GM12878 (cell line): Measurements from ENCODE around the gene PCID2. TPM values are rescaled to one million over a fixed set of nuclear protein-coding genes. Genes with fewer than 3 reads are reported as not detected.

Source experiments
- ATAC-seq: fragments of 200-7000 bp; cut with Tn5 transposase; 3 replicates; pipeline ENCODE4 v1.9.1; 2020; ENCODE audit warnings: mild to moderate bottlenecking, moderate library complexity
- BruUV-seq: library from RNA; stranded (reverse); fragments of 400-500 nt; replicated peaks from 2 replicates; lab custom pipeline; 2021; lab: Mats Ljungman, UMichigan
- CTCF ChIA-PET: fragments of 300-600 bp; sonication (Branson Sonifier 250); formaldehyde crosslinking; extraction: SDS; loops from one replicate; lab custom pipeline; 2021; ENCODE audit warnings: inconsistent platforms; lab: Yijun Ruan, JAX
- POLR2A ChIA-PET: fragments of 350-600 bp; formaldehyde crosslinking; extraction: SDS; loops from one replicate; lab custom pipeline; 2021; ENCODE audit warnings: inconsistent platforms; lab: Charles Lee
- RAD21 ChIA-PET: fragments of 300-600 bp; sonication (Branson Sonifier 250); formaldehyde crosslinking; loops from one replicate; lab custom pipeline; 2023; ENCODE audit warnings: antibody characterized with exemption; ENCODE audit not compliant: unreplicated experiment; lab: Charles Lee
- SMC1A ChIA-PET: fragments of 300-600 bp; sonication (Branson Sonifier 250); formaldehyde crosslinking; loops from one replicate; lab custom pipeline; 2023; ENCODE audit not compliant: unreplicated experiment, uncharacterized antibody; lab: Charles Lee
- DNase-seq: peaks from one replicate; pipeline ENCODE4 v3.0.0-alpha.2; 2011; ENCODE audit warnings: low read depth, low spot score
- FAIRE-seq: peaks from 3 replicates; lab custom pipeline; 2011; peaks lifted over from hg19 to GRCh38; lab: Jason Lieb, UNC
- H2AFZ ChIP-seq: 2 replicates; pipeline ENCODE4 v1.6.0; 2011; ENCODE audit warnings: low read depth, low read length, control low read depth; ENCODE audit not compliant: control insufficient read depth
- H3K27ac ChIP-seq: 2 replicates; pipeline ENCODE4 v1.5.1; 2011; ENCODE audit warnings: control low read depth; ENCODE audit not compliant: control insufficient read depth, insufficient read depth
- H3K27me3 ChIP-seq, 2 experiments: replicated peaks in 1 of 2; 2 replicates each; pipeline versions ENCODE4 v1.6.0 to v1.6.1; 2011; ENCODE audit warnings: low read length in 1 of 2; ENCODE audit not compliant: control insufficient read depth in 2 of 2, insufficient read depth in 2 of 2
- H3K36me3 ChIP-seq, 2 experiments: 2 replicates each; pipeline ENCODE4 v1.5.1; 2011; ENCODE audit warnings: low read length in 1 of 2; ENCODE audit not compliant: control insufficient read depth in 2 of 2, insufficient read depth in 2 of 2
- H3K4me1 ChIP-seq: 2 replicates; pipeline ENCODE4 v1.6.1; 2011; ENCODE audit warnings: mild to moderate bottlenecking, low read length, moderate library complexity, mixed read lengths; ENCODE audit not compliant: control insufficient read depth, insufficient read depth
- H3K4me2 ChIP-seq: 2 replicates; pipeline ENCODE4 v1.6.0; 2011; ENCODE audit warnings: control low read depth; ENCODE audit not compliant: control insufficient read depth, insufficient read depth
- H3K4me3 ChIP-seq: fragments of 200-600 bp; sonication (generic); 2 replicates; pipeline ENCODE4 v1.5.1; 2016
- H3K79me2 ChIP-seq: 2 replicates; pipeline ENCODE4 v1.6.0; 2011; ENCODE audit warnings: low read length; ENCODE audit not compliant: control insufficient read depth, insufficient read depth
- H3K9ac ChIP-seq: 2 replicates; pipeline ENCODE4 v1.8.0; 2011; ENCODE audit warnings: low read length, control low read depth, mixed read lengths; ENCODE audit not compliant: control insufficient read depth, insufficient read depth
- H3K9me3 ChIP-seq: replicated peaks from 3 replicates; pipeline ENCODE4 v1.5.1; 2011; ENCODE audit warnings: mild to moderate bottlenecking, low read length; ENCODE audit not compliant: control insufficient read depth, insufficient read depth
- H4K20me1 ChIP-seq: 2 replicates; pipeline ENCODE4 v1.6.0; 2011; ENCODE audit not compliant: control insufficient read depth, insufficient read depth
- EED ChIP-seq: sonication (generic); IDR thresholded peaks from 2 replicates; pipeline ENCODE4 v1.6.1; 2016; ENCODE audit warnings: antibody characterized with exemption, low read depth
- GABPA ChIP-seq: IDR thresholded peaks from 2 replicates; pipeline ENCODE4 v1.6.1; 2014; ENCODE audit warnings: antibody characterized with exemption, low read depth, mild to moderate bottlenecking, inconsistent platforms
- NR2C2 ChIP-seq: IDR thresholded peaks from 2 replicates; pipeline ENCODE4 v1.6.1; 2011; ENCODE audit warnings: borderline replicate concordance, low read depth; ENCODE audit not compliant: control insufficient read depth, insufficient read length
- NRF1 ChIP-seq: conservative IDR thresholded peaks from 2 replicates; pipeline ENCODE4 v1.6.1; 2011; ENCODE audit warnings: mild to moderate bottlenecking, low read depth, low read length, improper control_type of control experiment
- PBX3 ChIP-seq: IDR thresholded peaks from 2 replicates; pipeline ENCODE4 v1.6.1; 2011; ENCODE audit warnings: mild to moderate bottlenecking, low read depth, low read length, moderate library complexity; ENCODE audit not compliant: insufficient replicate concordance
- POLR2A ChIP-seq: IDR thresholded peaks from 2 replicates; pipeline ENCODE4 v1.6.1; 2011; ENCODE audit warnings: low read depth, mild to moderate bottlenecking, low read length
- POLR2AphosphoS2 ChIP-seq: IDR thresholded peaks from 2 replicates; pipeline ENCODE4 v1.6.1; 2011; ENCODE audit warnings: low read depth, mild to moderate bottlenecking, low read length, improper control_type of control experiment, moderate library complexity
- RCOR1 ChIP-seq: conservative IDR thresholded peaks from 2 replicates; pipeline ENCODE4 v1.6.1; 2012; ENCODE audit warnings: low read depth, low read length, improper control_type of control experiment
- RELB ChIP-seq: fragments of 450-650 bp; IDR thresholded peaks from 2 replicates; pipeline ENCODE4 v1.6.1; 2017; ENCODE audit warnings: low read depth, mild to moderate bottlenecking, moderate library complexity
- RUNX3 ChIP-seq: IDR thresholded peaks from 2 replicates; pipeline ENCODE4 v1.6.1; 2012; ENCODE audit warnings: low read length, inconsistent platforms
- SKIL ChIP-seq: fragments of 450-650 bp; IDR thresholded peaks from 2 replicates; pipeline ENCODE4 v1.6.1; 2017; ENCODE audit warnings: mild to moderate bottlenecking, low read depth, inconsistent platforms; ENCODE audit not compliant: poor library complexity, severe bottlenecking
- SMC3 ChIP-seq: IDR thresholded peaks from 2 replicates; pipeline ENCODE4 v1.6.1; 2011; ENCODE audit warnings: low read length, improper control_type of control experiment, borderline replicate concordance
- SUZ12 ChIP-seq: fragments of 200-600 bp; sonication (generic); IDR thresholded peaks from one replicate; pipeline ENCODE4 v1.6.1; 2018; ENCODE audit warnings: antibody characterized with exemption, mild to moderate bottlenecking; ENCODE audit not compliant: unreplicated experiment
- ZNF207 ChIP-seq: fragments of 450-650 bp; IDR thresholded peaks from 2 replicates; pipeline ENCODE4 v1.6.1; 2014; ENCODE audit warnings: antibody characterized with exemption, mild to moderate bottlenecking, borderline replicate concordance
- ZNF384 ChIP-seq: IDR thresholded peaks from 2 replicates; pipeline ENCODE4 v1.6.1; 2012; ENCODE audit warnings: low read depth, mild to moderate bottlenecking, low read length, improper control_type of control experiment, borderline replicate concordance
- WGBS: methylation state at CpG from one replicate; pipeline ENCODE4 v1.1.6; 2016; ENCODE audit warnings: low lambda C conversion rate; ENCODE audit not compliant: insufficient replicate concordance, insufficient coverage; ENCODE audit errors: missing lambda C conversion rate; 5-methylcytosine and 5-hydroxymethylcytosine counted together
- in situ Hi-C: fragments of 300-500 bp; cut with MboI; formaldehyde crosslinking; loops from 9 replicates; pipeline ENCODE4 v1.14.3; 2018; ENCODE audit warnings: mixed read lengths
- intact Hi-C: fragments of 100-400 bp; cut with micrococcal nuclease; formaldehyde crosslinking; loops from one replicate; pipeline ENCODE4 v1.14.2; 2022; ENCODE audit not compliant: unreplicated experiment
- polyA plus RNA-seq, 11 experiments: library from polyadenylated mRNA; depleted of rRNA in 4 of 11; unstranded in 6 of 11; stranded (reverse) in 5 of 11; fragments of >200 nt; fragmentation: Nextera tagmentation in 4 of 11; fragmentation: Illumina TruSeq in 1 of 11; extraction: Ambion mirVana in 4 of 11; extraction: Trizol in 1 of 11; gene quantifications; 1 replicate in 1 of 11; 2 replicates in 10 of 11; pipeline versions ENCODE4 v1.2.1 to v1.2.3, GENCODE V29; 2011 to 2016; ENCODE audit warnings: inconsistent platforms in 2 of 11, missing spikeins in 2 of 11, low read depth in 1 of 11
- total RNA-seq, 4 experiments: library from RNA; depleted of rRNA in 3 of 4; stranded (reverse); fragments of >200 nt in 3 of 4; fragmentation: Illumina TruSeq in 1 of 4; extraction: Trizol in 1 of 4; gene quantifications; 2 replicates each; pipeline versions ENCODE4 v1.2.1 to v1.2.3, GENCODE V29; 2013 to 2021

PCID2 gene
- total and polyA plus RNA-seq, 10 of the 15 experiments (the other 5 are each of a cell fraction or from before 2014, with no cell fraction given): 37.0 to 98.1 (median 58.3) TPM

- no peak for TF ChIP-seq SKIL
- no peak for TF ChIP-seq ZNF207
- no peak for TF ChIP-seq EED
- no peak for TF ChIP-seq RCOR1
- no peak for TF ChIP-seq SUZ12
- no peak for TF ChIP-seq NRF1
- no peak for TF ChIP-seq NR2C2
- TF ChIP-seq PBX3: no peak
- no peak for TF ChIP-seq GABPA
- no peak for TF ChIP-seq POLR2A
- no peak for TF ChIP-seq SMC3
- TF ChIP-seq ZNF384: no peak
- no peak for TF ChIP-seq RELB
- TF ChIP-seq RUNX3: no peak
- TF ChIP-seq POLR2AphosphoS2: no peak
- TF ChIP-seq, all 136 proteins: peak for 0
- CTCF ChIA-PET: no interaction called here
- peaks cover 24 to 34% of the 10 kb centered on the region in 2 experiments for H3K36me3 ChIP-seq
- H3K9ac ChIP-seq: no peak overlapping the region
- WGBS: 96% methylated on average over 7 of the region's 7 CpGs
- ATAC-seq: no peak
- BruUV-seq: no TSS peak
- in situ Hi-C loops: no loop called here
- RAD21 ChIA-PET: no interaction called here
- H3K4me1 ChIP-seq: no peaks in the 10 kb centered on the region
- no peak for DNase-seq
- H4K20me1 ChIP-seq: 0 out of 2 replicates have a peak, but pooled peaks cover 4% of the 10 kb centered on the region
- no peak overlapping the region for H3K4me2 ChIP-seq
- no peaks in the 10 kb centered on the region for H3K9me3 ChIP-seq
- H3K4me3 ChIP-seq: no peak overlapping the region
- no peak overlapping the region for H2AFZ ChIP-seq
- POLR2A ChIA-PET: no interaction called here
- FAIRE-seq: no peak
- SMC1A ChIA-PET: no interaction called here
- no peak overlapping the region for H3K27ac ChIP-seq
- intact Hi-C loops: no loop called here
- H3K79me2 ChIP-seq: peaks cover 4% of the 10 kb centered on the region
- H3K27me3 ChIP-seq: no peaks in the 10 kb centered on the region
Observed at GRCh38 chr13:113223070-113223469, 14.6 kb upstream of the PCID2 start.
